HG02840 (cell line): Measurements from ENCODE around the gene POLR2A.

ENCODE experiments used
- ATAC-seq: cut with Tn5 transposase; IDR thresholded peaks from one replicate; pipeline ENCODE4 v1.9.1; 2021; ENCODE audit warnings: mild to moderate bottlenecking, moderate library complexity, moderate number of reproducible peaks; ENCODE audit not compliant: unreplicated experiment, low FRiP score

The POLR2A gene

DNA sequence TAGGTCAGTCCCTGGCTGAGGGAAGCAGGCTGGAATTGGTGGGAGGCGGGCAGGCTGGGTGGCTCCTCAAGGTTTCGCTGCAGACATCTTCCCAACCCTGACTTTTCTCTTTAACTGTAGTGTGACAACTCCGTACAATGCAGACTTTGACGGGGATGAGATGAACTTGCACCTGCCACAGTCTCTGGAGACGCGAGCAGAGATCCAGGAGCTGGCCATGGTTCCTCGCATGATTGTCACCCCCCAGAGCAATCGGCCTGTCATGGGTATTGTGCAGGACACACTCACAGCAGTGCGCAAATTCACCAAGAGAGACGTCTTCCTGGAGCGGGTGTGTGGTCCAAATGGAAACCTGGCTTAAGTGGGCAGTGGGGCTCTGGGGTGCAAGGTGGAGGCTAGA is 15.0 kb downstream of the POLR2A start:
- no peak for ATAC-seq

DNA sequence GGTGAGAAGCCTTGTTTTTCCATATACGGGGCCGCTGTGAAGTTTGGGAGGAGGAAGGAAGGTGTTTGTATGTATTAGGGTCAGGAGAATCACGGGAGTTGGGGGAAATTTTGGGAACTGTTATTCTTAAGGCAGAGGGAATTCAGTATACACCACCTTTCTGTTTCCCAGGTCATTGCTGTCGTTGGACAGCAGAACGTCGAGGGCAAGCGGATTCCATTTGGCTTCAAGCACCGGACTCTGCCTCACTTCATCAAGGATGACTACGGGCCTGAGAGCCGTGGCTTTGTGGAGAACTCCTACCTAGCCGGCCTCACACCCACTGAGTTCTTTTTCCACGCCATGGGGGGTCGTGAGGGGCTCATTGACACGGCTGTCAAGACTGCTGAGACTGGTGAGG is 17.6 kb downstream of the POLR2A start:
- ATAC-seq = no peak

DNA sequence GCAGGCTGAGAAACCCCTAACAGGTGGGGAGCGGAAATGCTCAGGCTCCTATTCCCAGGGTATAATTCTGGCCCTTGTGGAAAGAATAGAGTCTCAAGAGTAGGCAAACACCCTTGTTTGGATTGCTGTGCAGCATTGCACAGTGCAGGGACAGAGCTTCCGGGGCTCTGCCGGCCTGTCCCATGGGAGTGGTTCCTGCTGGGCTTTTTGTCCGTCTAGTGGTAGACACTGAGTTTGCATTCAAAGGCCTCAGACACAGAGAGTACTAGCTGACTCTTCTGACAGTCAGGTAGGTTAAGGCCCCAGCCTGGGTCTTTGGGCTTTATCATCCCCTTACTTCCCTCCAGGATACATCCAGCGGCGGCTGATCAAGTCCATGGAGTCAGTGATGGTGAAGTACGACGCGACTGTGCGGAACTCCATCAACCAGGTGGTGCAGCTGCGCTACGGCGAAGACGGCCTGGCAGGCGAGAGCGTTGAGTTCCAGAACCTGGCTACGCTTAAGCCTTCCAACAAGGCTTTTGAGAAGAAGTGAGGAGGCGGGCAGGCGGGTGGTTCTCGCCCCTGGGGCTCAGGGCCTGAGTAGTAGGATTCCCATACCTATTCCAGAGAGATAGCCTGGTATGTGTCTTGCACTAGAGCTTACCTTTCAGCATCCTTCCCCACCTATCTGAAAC is 18.1 kb downstream of the POLR2A start:
- no peak for ATAC-seq

DNA sequence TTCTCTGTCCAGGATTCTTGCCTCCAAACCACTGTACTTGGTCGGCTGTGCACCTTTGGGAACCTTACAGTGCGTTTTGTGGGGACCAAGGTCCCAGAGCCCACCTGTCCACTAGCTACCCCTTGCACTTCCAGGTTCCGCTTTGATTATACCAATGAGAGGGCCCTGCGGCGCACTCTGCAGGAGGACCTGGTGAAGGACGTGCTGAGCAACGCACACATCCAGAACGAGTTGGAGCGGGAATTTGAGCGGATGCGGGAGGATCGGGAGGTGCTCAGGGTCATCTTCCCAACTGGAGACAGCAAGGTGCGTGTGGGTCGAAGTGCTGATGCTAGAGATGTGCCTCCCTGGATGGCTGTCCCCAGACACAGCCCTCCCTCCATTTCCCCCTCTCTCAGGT is 18.8 kb downstream of the POLR2A start:
- ATAC-seq = no peak

DNA sequence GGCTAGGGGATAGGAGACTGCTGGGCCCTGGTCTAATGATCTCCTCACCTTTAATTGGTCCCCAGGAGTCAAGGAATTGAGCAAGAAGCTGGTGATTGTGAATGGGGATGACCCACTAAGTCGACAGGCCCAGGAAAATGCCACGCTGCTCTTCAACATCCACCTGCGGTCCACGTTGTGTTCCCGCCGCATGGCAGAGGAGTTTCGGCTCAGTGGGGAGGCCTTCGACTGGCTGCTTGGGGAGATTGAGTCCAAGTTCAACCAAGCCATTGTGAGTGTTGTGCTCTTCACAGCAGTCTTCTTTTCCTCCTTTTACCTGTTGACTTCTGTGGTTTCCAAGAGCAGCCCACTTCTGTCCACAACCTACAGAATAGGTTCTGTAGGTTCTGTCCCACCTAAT is 19.4 kb downstream of the POLR2A start:
- no peak for ATAC-seq

DNA sequence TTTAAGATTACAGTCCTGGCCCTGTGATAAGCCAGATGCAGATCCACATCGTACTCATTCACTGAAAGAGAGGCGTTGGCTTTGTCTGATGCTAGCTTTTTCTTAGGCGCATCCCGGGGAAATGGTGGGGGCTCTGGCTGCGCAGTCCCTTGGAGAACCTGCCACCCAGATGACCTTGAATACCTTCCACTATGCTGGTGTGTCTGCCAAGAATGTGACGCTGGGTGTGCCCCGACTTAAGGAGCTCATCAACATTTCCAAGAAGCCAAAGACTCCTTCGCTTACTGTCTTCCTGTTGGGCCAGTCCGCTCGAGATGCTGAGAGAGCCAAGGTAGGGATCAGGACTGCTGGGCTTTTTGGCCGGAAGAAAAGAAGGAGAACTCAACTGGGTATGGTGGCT is 24.0 kb downstream of the POLR2A start:
- ATAC-seq = no peak

DNA sequence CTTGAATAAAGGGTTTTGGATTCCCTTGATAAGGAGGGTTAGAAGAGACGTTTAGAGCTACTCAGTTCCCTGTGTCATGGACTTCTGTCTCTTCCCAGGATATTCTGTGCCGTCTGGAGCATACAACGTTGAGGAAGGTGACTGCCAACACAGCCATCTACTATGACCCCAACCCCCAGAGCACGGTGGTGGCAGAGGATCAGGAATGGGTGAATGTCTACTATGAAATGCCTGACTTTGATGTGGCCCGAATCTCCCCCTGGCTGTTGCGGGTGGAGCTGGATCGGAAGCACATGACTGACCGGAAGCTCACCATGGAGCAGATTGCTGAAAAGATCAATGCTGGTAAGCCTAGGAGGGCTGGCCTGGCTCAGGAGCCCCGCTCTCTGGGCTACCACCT is 24.7 kb downstream of the POLR2A start:
- ATAC-seq = no peak

DNA sequence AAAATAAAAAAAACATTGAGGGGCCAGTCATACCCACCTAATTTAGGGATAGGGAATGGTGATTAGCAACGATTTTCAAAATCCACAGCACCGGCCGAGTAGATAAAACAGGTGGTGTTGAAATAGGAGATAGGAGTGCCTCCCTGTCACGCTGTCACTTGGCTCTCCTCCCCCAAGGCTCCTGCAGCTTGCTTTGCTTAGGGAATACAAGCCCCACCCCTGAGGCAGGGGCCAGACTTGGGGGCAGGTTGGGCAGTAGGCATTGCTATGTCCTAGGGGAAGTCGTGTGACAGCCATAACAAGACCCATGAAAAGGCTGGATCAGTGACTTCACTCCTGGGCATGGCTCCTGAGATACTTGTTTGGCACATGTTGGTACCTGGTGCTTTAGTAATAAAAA is 25.8 kb downstream of the POLR2A start:
- ATAC-seq = no peak

DNA sequence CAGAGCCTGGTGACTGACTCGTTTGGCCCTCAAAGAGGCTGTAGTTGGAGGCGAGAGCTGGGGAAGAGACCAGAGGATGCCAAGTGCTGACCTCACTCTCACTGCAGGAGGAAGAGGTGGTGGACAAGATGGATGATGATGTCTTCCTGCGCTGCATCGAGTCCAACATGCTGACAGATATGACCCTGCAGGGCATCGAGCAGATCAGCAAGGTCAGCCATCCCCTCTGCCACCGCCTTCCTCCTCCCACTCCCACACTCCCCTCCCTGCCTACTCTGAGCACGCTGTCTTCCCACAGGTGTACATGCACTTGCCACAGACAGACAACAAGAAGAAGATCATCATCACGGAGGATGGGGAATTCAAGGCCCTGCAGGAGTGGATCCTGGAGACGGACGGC is 26.9 kb downstream of the POLR2A start:
- no peak for ATAC-seq

DNA sequence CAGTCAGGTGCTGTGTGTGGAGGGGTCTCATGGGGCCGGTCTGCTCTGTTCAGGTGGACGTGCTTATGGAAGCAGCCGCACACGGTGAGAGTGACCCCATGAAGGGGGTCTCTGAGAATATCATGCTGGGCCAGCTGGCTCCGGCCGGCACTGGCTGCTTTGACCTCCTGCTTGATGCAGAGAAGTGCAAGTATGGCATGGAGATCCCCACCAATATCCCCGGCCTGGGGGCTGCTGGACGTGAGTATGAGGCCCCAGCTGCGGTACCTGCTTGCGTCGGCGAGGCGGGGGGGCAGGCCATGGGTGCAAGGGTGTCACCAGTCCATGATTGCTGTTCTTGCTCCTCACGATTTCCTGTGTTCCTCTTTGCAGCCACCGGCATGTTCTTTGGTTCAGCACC is 27.9 kb downstream of the POLR2A start:
- ATAC-seq = no peak

DNA sequence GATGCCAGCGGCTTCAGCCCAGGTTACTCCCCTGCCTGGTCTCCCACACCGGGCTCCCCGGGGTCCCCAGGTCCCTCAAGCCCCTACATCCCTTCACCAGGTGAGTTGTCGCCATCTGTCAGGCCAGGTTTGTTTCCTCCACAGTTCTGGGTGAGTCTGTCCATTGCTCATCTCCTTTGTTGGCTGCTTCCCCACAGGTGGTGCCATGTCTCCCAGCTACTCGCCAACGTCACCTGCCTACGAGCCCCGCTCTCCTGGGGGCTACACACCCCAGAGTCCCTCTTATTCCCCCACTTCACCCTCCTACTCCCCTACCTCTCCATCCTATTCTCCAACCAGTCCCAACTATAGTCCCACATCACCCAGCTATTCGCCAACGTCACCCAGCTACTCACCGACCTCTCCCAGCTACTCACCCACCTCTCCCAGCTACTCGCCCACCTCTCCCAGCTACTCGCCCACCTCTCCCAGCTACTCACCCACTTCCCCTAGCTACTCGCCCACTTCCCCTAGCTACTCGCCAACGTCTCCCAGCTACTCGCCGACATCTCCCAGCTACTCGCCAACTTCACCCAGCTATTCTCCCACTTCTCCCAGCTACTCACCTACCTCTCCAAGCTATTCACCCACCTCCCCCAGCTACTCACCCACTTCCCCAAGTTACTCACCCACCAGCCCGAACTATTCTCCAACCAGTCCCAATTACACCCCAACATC is 28.8 kb downstream of the POLR2A start:
- ATAC-seq = no peak

DNA sequence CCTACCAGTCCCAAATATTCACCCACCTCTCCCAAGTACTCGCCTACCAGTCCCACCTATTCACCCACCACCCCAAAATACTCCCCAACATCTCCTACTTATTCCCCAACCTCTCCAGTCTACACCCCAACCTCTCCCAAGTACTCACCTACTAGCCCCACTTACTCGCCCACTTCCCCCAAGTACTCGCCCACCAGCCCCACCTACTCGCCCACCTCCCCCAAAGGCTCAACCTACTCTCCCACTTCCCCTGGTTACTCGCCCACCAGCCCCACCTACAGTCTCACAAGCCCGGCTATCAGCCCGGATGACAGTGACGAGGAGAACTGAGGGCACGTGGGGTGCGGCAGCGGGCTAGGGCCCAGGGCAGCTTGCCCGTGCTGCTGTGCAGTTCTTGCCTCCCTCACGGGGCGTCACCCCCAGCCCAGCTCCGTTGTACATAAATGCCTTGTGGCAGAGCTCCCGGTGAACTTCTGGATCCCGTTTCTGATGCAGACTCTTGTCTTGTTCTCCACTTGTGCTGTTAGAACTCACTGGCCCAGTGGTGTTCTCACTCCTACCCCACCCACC is 29.8 kb downstream of the POLR2A start:
- ATAC-seq = no peak

DNA sequence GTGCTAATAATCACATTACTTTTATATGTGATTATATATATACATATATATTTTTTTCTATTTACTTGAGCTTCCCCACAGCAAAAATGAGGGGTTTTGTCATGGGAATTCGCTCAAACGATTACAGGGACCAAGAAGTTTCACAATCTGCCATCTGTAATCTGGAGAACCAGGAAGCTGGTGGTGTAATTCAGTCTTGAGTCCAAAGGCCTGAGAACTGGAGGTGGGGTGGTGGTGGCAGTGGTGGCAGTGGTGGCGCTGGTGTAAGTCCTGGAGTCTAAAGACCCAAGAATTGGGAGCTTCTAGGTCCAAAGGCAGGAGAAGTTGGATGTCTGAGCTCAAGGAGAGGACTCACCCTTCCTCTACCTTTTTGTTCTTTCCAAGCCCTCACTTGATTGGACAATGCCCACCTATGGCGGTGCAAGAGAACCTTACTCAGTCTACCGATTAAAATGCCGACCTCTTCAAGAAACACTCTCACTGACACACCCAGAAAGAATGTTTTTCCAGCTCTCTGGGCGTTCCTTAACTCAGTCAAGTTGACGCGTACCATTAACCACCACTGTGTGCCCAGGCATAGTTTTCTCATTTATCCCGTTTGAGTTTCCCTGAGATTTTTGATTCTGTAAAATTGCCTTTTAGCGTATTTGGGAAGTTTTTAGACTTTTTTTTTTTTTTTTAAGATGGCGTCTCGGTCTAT is 31.9 kb downstream of the POLR2A start:
- ATAC-seq = no peak

DNA sequence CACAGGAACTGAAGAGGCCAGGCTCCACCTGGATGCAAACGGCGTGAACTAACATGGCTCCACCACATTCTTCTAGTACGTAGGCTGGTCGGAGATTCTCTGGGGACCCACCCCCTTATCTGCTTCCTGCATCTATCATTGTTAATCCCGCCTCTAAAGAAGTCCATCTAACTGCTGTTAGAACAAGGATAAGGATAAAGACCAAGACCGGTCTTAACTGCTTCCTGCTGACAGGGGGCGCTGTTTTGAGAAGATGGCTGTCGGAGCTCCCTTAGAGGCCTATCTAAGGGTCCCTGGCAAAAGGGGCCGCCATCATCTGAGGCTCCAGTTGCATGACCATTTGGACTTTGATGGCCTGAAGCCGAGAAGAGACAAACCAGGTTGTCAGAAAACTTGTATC is 38.9 kb downstream of the POLR2A start:
- no peak for ATAC-seq

DNA sequence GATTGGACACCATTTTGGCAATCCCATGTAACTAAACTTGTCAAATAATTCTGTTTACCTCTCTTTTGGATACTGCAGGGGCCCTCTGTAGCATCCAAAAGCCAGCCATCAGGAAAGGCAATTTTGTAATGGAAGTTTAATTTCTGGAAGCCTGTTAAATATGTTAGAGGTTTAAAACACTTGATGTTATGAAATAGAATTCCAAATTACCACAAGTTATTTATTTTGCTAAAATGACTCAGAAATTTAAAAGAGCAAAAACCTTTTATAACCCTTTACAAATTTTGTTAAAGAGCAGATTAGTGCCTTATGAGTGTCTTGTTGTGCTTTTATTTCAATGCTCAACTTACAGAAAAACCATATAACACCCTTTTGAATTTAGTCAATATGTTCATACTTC is 44.7 kb downstream of the POLR2A start:
- ATAC-seq = no peak

DNA sequence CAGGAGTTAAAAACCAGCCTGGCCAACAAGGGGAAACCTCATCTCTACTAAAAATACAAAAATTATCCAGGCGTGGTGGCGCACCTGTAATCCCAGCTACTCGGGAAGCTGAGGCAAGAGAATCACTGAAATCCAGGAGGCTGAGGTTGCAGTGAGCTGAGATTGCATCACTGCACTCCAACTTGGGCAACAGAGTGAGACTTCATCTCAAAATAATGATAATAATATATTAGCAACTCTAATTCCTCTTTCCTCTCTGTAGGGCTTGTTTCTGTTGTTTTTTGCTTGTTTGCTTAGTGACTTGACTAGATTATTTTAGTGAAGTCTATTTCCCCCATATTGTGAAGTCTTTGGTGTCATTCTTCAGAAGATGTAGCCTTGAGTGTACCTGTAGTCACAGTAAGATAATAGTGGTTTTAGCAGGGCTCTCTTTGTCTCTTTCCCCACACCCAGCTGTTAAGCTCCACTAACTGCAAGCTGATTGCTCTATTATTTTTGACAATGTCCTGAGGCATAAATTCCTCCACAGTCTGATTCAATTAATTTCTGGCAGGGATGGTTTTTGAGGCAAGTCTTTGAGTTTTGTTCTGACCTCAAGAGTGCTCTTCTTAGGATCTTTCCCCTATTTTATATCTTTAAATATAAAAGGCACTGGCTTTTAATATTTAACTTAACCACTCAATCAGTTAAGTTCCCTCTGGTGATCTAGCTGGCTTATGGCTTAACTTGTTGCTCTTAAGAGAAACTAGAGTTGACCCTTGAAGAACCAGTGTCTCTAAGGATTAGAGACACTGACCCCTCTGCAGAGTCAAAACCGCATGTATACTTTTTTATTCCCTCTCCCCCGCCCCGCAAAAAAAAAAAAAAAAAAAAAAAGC is 46.1 kb downstream of the POLR2A start:
- ATAC-seq = no peak

DNA sequence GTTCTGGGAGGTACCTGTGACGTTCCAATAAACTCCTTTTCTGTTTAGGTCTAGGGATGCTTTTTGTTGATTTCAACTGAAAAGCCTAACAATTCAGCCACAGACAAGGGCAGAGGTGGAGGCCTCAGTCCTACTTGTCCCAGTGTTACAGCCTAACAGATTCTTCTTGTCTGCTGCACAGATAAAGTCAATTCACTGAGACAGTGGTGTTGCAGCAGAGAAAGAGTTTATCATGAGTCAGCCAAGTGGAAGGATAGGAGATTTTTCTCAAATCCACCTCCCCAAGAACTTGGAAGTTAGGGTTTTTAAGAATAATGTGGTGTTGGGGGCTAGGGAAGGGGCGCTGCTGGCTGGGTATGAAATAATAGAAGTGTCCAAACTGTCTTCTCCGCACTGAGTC is 53.9 kb downstream of the POLR2A start:
- no peak for ATAC-seq

DNA sequence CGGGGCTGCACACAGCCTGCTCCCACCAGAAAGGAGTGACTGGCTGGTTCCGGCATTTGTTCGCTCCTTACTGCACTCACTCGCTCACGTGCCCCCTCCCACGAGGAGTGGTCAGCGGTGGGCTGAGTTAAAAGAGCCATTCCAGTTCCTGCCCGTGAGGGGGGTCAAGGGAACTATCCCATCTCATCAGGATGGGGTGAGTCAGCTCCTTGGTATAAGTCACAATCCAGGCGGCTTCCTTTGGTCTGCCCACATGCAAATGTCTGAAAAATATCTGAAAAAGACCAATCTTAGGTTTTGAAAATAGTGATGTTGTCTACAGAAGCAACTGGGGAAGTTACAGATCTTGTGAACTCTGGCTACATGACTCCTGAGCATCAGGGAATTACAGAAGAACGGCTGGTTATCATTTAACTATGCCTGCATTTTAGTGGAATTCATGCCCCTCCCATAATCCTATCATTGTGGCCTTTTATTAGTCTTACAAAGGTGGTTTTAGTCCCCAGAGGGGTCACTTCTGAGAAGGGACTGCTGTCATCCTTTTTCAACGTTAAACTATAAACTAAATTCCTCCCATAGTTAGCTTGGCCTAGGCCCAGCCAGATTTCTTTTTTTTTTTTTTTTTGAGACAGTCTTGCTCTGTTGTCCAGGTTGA is 54.9 kb downstream of the POLR2A start:
- no peak for ATAC-seq

DNA sequence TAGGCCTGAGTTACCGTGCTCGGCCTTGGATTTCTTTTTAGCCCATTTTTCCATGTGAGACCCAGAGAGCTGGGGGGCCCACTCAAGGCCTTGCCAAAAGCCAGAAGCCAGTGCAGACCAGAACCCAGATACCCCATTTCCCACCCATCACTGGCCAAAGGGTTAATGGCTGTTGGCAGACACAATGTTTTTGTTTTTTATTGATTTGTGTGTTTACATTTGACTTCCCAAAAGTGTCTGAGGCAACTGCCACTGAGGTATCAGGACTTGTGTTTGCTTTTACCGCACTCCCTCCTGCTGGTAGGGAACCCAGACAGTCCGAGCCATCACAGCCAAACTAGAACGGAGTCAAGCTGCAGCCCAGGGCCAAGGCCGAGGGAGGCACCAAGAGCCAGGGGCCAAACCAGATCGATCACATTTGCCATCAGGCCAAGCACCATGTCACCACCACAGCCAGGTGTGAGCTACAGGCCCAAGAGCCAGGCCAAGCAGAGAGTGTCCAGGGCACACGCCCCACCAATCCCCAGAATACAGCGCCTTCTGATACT is 57.0 kb downstream of the POLR2A start:
- no peak for ATAC-seq

DNA sequence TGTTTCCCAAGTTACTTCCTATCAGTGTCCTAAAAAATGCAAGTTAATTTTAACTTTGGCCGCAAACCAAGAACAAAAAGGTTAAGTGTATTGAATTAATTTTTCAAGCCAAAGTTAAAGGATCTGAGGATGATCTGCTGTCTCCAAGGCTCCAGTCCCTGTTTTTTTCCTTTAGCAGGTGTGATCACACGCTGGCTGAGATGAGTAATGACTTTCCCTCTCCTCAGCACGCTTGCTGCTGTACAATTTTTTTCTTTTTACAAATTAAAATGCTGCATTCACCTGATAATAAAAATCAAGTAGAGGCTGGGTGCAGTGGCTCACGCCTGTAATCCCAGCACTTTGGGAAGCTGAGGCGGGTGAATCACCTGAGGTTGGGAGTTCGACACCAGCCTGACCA is 60.7 kb downstream of the POLR2A start:
- ATAC-seq = no peak
